Suprapubic skin (tissue), 4 donors: Measurements from ENCODE around the gene PAQR5. TPM values are rescaled to one million over a fixed set of nuclear protein-coding genes. Genes with fewer than 3 reads are reported as not detected.

ENCODE experiments used
- DNase-seq, 2 donors: peaks; one replicate each; pipeline ENCODE4 v3.0.0-alpha.2; 2019; ENCODE audit warnings: low spot score in 2 of 2
- H3K27ac ChIP-seq: fragments of 200-600 bp; sonication (generic); one replicate; pipeline ENCODE4 v1.5.1; 2019
- H3K27me3 ChIP-seq: fragments of 200-600 bp; sonication (generic); one replicate; pipeline ENCODE4 v1.5.1; 2019
- H3K36me3 ChIP-seq: fragments of 200-600 bp; sonication (generic); one replicate; pipeline ENCODE4 v1.5.1; 2019
- H3K4me1 ChIP-seq: fragments of 200-600 bp; sonication (generic); one replicate; pipeline ENCODE4 v1.5.1; 2019
- H3K4me3 ChIP-seq: fragments of 200-600 bp; sonication (generic); one replicate; pipeline ENCODE4 v1.5.1; 2019; ENCODE audit warnings: mild to moderate bottlenecking
- H3K9me3 ChIP-seq: fragments of 200-600 bp; sonication (generic); one replicate; pipeline ENCODE4 v1.5.1; 2019
- EP300 ChIP-seq: sonication (generic); formaldehyde crosslinking; IDR thresholded peaks from one replicate; pipeline ENCODE4 v1.6.1; 2017; ENCODE audit warnings: antibody characterized with exemption
- POLR2A ChIP-seq, 2 donors: fragments of 450-650 bp; IDR thresholded peaks; one replicate each; pipeline ENCODE4 v1.6.1; 2017; ENCODE audit warnings: antibody characterized with exemption in 2 of 2, mild to moderate bottlenecking in 2 of 2, moderate library complexity in 2 of 2
- POLR2AphosphoS5 ChIP-seq, 3 donors: sonication (generic); formaldehyde crosslinking; IDR thresholded peaks; one replicate each; pipeline ENCODE4 v1.6.1; 2017; ENCODE audit warnings: antibody characterized with exemption in 3 of 3
- WGBS: methylation state at CpG from one replicate; pipeline ENCODE4 v1.1.5; 2018; 5-methylcytosine and 5-hydroxymethylcytosine counted together
- total RNA-seq, 4 donors: library from RNA; depleted of rRNA; stranded (reverse); fragments of >200 nt; gene quantifications; one replicate each; pipeline ENCODE4 v1.1.0, GENCODE V29; 2016
- TF ChIP-seq, protein P1 (sequence below), 2 donors: fragments of 200-600 bp in 1 of 2; fragments of 450-650 bp in 1 of 2; sonication (generic) in 1 of 2; IDR thresholded peaks; one replicate each; pipeline ENCODE4 v1.5.1; 2016 to 2019; ENCODE audit warnings: antibody characterized with exemption in 2 of 2, mild to moderate bottlenecking in 1 of 2, moderate library complexity in 1 of 2

PAQR5 gene
- total RNA-seq, 4 donors from 2014 or later = 2.5 to 22.4 (median 9.3) TPM

DNA sequence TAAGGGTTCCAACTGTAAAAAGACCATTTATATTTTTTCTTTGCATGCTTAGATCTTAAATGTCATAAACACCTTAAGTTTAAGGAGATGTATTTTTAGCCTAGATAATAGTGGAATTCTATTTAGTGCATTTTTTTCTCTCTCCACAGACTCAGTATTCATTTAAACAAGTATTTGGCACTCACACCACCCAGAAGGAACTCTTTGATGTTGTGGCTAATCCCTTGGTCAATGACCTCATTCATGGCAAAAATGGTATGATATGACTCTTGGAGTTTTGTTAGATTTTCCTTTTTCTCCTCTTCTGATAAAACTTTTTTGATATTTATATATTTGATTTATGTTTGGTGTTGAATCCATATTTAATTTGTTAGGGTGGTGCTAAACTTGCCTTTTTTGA is 122.8 kb downstream of the PAQR5 start:
- TF ChIP-seq POLR2A (IDR thresholded peaks at IDR 0.05) = no peak
- no peak for TF ChIP-seq EP300
- TF ChIP-seq, protein P1, sequence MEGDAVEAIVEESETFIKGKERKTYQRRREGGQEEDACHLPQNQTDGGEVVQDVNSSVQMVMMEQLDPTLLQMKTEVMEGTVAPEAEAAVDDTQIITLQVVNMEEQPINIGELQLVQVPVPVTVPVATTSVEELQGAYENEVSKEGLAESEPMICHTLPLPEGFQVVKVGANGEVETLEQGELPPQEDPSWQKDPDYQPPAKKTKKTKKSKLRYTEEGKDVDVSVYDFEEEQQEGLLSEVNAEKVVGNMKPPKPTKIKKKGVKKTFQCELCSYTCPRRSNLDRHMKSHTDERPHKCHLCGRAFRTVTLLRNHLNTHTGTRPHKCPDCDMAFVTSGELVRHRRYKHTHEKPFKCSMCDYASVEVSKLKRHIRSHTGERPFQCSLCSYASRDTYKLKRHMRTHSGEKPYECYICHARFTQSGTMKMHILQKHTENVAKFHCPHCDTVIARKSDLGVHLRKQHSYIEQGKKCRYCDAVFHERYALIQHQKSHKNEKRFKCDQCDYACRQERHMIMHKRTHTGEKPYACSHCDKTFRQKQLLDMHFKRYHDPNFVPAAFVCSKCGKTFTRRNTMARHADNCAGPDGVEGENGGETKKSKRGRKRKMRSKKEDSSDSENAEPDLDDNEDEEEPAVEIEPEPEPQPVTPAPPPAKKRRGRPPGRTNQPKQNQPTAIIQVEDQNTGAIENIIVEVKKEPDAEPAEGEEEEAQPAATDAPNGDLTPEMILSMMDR (IDR thresholded peaks at IDR 0.05) = no peak
- TF ChIP-seq POLR2AphosphoS5 (IDR thresholded peaks at IDR 0.05) = no peak
- Histone ChIP-seq H3K36me3 (no peaks in the 10 kb centered on the region), H3K27me3 (no peaks in the 10 kb centered on the region), H3K4me1 (no peaks in the 10 kb centered on the region), H3K9me3 (no peaks in the 10 kb centered on the region), H3K4me3 (no peak overlapping the region), H3K27ac (no peak overlapping the region)
- DNase-seq = no peak

DNA sequence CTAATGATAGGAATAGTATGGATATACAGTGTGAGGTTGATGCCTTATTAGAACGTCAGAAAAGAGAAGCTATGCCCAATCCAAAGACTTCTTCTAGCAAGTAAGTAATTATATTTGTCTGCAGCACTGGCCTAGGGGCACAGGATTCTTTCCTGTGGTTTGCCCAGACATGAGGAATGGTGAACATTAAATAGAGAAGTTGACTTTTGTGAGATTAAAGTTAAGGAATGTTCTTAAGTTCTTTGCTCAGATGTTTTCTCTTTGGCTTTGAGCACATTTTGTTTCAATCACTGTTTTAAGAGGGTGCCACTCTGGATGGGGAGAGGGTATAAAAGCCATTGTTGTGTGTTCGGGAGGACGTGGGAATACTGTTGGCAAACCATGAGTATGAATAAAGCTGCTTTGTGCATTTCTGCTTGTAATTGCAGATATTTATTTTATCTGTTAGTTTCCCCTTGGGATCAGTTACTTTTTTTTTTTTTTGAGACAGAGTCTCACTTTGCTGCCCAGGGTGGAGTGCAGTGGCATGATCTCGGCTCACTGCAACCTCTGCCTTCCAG is 123.7 kb downstream of the PAQR5 start:
- no peak overlapping the region for H3K27ac ChIP-seq
- DNase-seq = no peak
- 47% methylated on average over 4 of the region's 4 CpGs for WGBS

DNA sequence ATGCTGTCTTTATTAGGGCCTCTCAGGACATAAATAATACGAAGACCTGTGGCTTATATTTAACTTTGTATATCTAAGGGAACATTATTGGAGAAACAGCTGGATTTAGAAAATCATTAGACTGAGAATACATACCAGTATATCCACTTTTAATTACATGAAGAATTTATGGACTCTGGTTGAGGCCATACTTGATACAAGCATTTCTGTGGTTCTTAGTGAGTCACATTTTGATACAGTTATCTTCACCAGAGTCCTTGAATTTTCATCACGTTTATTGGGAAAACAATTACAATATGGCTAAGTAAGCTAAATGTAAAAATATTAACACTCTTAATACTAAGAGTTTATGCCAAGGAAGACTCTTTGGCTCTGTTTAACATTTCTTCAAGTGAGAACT is 125.3 kb downstream of the PAQR5 start:
- no peaks in the 10 kb centered on the region for H3K9me3 ChIP-seq
- no peaks in the 10 kb centered on the region for H3K27me3 ChIP-seq
- no peaks in the 10 kb centered on the region for H3K36me3 ChIP-seq
- no peaks in the 10 kb centered on the region for H3K4me1 ChIP-seq
- H3K27ac ChIP-seq = no peak overlapping the region
- TF ChIP-seq, protein P1 (IDR thresholded peaks at IDR 0.05) = no peak
- TF ChIP-seq POLR2AphosphoS5 (IDR thresholded peaks at IDR 0.05) (no peak), POLR2A (IDR thresholded peaks at IDR 0.05) (no peak)
- H3K4me3 ChIP-seq = no peak overlapping the region
- 93% methylated on average over 2 of the region's 2 CpGs for WGBS
- no peak for DNase-seq

More for the DNA sequence above, 123.7 kb downstream of the PAQR5 start:
- H3K36me3 ChIP-seq = no peaks in the 10 kb centered on the region
- no peaks in the 10 kb centered on the region for H3K27me3 ChIP-seq
- no peaks in the 10 kb centered on the region for H3K9me3 ChIP-seq
- no peak overlapping the region for H3K4me3 ChIP-seq
- no peaks in the 10 kb centered on the region for H3K4me1 ChIP-seq
- TF ChIP-seq POLR2A (IDR thresholded peaks at IDR 0.05) (no peak), POLR2AphosphoS5 (IDR thresholded peaks at IDR 0.05) (no peak), EP300 (no peak)
- TF ChIP-seq, protein P1 (IDR thresholded peaks at IDR 0.05) = no peak

DNA sequence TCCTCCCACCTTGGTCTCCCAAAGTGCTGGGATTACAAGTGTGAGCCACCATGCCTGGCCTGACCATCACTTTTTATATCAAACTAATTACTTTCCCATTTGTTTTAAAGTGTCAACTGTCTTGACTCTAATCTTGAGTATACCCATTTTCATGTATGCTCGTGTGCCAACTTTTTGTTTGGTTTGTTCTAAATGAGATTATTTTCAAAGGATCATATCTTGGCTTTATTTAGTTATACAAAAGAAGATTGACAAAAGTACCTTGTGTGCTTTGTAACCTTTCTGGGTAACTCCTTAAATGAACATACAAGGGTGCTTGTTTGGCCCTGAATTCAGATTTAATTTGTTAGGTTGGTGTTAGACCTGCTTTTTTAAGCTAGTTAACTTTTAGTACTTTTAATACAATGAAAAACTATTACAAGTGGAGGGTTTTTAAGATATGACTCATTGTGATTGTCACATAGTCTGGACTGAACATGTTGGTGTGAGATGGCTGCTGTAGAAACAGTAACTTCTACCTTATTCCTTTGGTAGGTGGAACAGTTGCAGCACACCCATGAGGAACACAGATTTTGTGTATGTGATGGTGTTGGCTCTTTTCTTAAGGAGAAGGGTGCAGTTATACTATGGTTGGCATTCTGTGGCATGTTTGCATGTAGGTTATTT is 126.2 kb downstream of the PAQR5 start:
- no peak overlapping the region for H3K27ac ChIP-seq
- no peaks in the 10 kb centered on the region for H3K36me3 ChIP-seq
- H3K9me3 ChIP-seq = no peaks in the 10 kb centered on the region
- H3K4me1 ChIP-seq = no peaks in the 10 kb centered on the region
- DNase-seq = no peak
- H3K4me3 ChIP-seq = no peak overlapping the region
- no peaks in the 10 kb centered on the region for H3K27me3 ChIP-seq
- TF ChIP-seq, protein P1 (IDR thresholded peaks at IDR 0.05) = no peak
- 97% methylated on average over 1 of the region's 1 CpG for WGBS

DNA sequence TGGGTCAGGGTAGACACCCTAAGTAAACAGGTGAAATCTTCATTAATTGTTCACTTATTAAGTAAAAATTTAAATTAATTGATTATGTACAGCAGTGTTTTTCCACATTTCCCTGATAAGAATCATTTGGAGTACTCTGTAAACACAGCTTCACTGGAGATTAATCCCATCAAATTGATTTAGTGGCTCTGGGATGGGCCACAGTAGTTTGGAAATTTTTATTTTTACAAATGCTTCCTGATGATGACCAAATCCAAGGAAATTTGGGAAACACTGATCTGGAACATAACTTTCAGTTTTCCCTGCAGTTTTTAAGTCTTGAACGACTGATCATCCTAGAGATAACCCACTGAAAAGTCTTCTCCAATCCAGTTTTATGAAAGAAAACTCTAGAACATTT is 135.1 kb downstream of the PAQR5 start:
- no peak overlapping the region for H3K4me3 ChIP-seq
- H3K27me3 ChIP-seq = no peaks in the 10 kb centered on the region
- WGBS = 87% methylated on average over 1 of the region's 1 CpG
- H3K27ac ChIP-seq = no peak overlapping the region
- no peak for DNase-seq
- no peaks in the 10 kb centered on the region for H3K9me3 ChIP-seq
- no peaks in the 10 kb centered on the region for H3K36me3 ChIP-seq
- TF ChIP-seq POLR2AphosphoS5 (IDR thresholded peaks at IDR 0.05) (no peak), POLR2A (IDR thresholded peaks at IDR 0.05) (no peak), EP300 (no peak)
- TF ChIP-seq, protein P1 (IDR thresholded peaks at IDR 0.05) = no peak
- H3K4me1 ChIP-seq = no peaks in the 10 kb centered on the region
